T-cell (primary cell): ENCODE measurements around the gene TDP2. TPM values are rescaled to one million over a fixed set of nuclear protein-coding genes. Genes with fewer than 3 reads are reported as not detected.

Source experiments
- ATAC-seq, 4 experiments: fragments of 200-7000 bp in 3 of 4; fragments of 150-1000 bp in 1 of 4; cut with Tn5 transposase; replicated peaks in 1 of 4; 1 replicate in 3 of 4; 2 replicates in 1 of 4; pipeline ENCODE4 v1.10.0; 2021; ENCODE audit warnings: moderate library complexity in 3 of 4, mild to moderate bottlenecking in 2 of 4, moderate number of reproducible peaks in 1 of 4
- CTCF ChIA-PET, 2 donors: fragments of 300-600 bp; sonication (Branson Sonifier 250); formaldehyde crosslinking; loops; one replicate each; lab custom pipeline; 2022; ENCODE audit warnings: antibody characterized with exemption in 2 of 2; lab: Charles Lee
- POLR2A ChIA-PET, 2 donors: fragments of 300-600 bp; sonication (Branson Sonifier 250); formaldehyde crosslinking; loops; one replicate each; lab custom pipeline; 2022; ENCODE audit warnings: antibody characterized with exemption in 2 of 2; lab: Charles Lee
- DNase-seq, 35 experiments: peaks; one replicate each; pipeline versions ENCODE4 v3.0.0 to v3.0.0-alpha.2; 2013 to 2023
- H3K27ac ChIP-seq: one replicate; pipeline ENCODE4 v1.5.1; 2013; ENCODE audit warnings: low read length
- H3K27me3 ChIP-seq, 2 experiments: replicated peaks in 1 of 2; 1 replicate in 1 of 2; 2 replicates in 1 of 2; pipeline versions ENCODE4 v1.6.1 to v1.7.0; 2013; ENCODE audit warnings: low read length in 1 of 2, mixed read lengths in 1 of 2; ENCODE audit not compliant: control insufficient read depth in 2 of 2, insufficient read depth in 2 of 2; ENCODE audit errors: extremely low read depth in 1 of 2
- H3K36me3 ChIP-seq, 2 donors: 1 replicate in 1 of 2; 2 replicates in 1 of 2; pipeline versions ENCODE4 v1.6.1 to v1.7.0; 2013; ENCODE audit warnings: low read length in 1 of 2; ENCODE audit not compliant: control insufficient read depth in 2 of 2, insufficient read depth in 1 of 2; ENCODE audit errors: extremely low read depth in 1 of 2
- H3K4me1 ChIP-seq, 2 experiments: 1 replicate in 1 of 2; 2 replicates in 1 of 2; pipeline versions ENCODE4 v1.6.1 to v1.7.0; 2013; ENCODE audit warnings: low read length in 2 of 2, mixed read lengths in 1 of 2; ENCODE audit not compliant: insufficient read depth in 2 of 2, control insufficient read depth in 1 of 2; ENCODE audit errors: extremely low read depth in 1 of 2
- H3K4me3 ChIP-seq, 2 donors: 1 replicate in 1 of 2; 2 replicates in 1 of 2; pipeline versions ENCODE4 v1.5.1 to v1.7.0; 2013; ENCODE audit warnings: mild to moderate bottlenecking in 2 of 2, low read length in 1 of 2, moderate library complexity in 1 of 2; ENCODE audit not compliant: control insufficient read depth in 1 of 2; ENCODE audit errors: extremely low read depth in 1 of 2
- H3K9me3 ChIP-seq: 2 replicates; pipeline ENCODE4 v1.7.0; 2013
- H3K27ac Mint-ChIP-seq, 2 donors: one replicate each; pipeline ENCODE4 v1.8.0; 2020 to 2021; ENCODE audit warnings: mild to moderate bottlenecking in 2 of 2, mixed read lengths in 2 of 2
- H3K27me3 Mint-ChIP-seq, 2 donors: one replicate each; pipeline ENCODE4 v1.8.0; 2021 to 2022; ENCODE audit warnings: mixed read lengths in 2 of 2
- H3K36me3 Mint-ChIP-seq: one replicate; pipeline ENCODE4 v1.8.0; 2021; ENCODE audit warnings: mixed read lengths
- H3K4me1 Mint-ChIP-seq, 3 donors: one replicate each; pipeline ENCODE4 v1.8.0; 2020 to 2022; ENCODE audit warnings: mixed read lengths in 3 of 3, mild to moderate bottlenecking in 1 of 3
- H3K4me3 Mint-ChIP-seq, 3 donors: one replicate each; pipeline ENCODE4 v1.8.0; 2020 to 2022; ENCODE audit warnings: mild to moderate bottlenecking in 3 of 3, mixed read lengths in 3 of 3, moderate library complexity in 3 of 3
- H3K9me3 Mint-ChIP-seq, 3 donors: one replicate each; pipeline ENCODE4 v1.8.0; 2020 to 2022; ENCODE audit warnings: mixed read lengths in 3 of 3
- WGBS: methylation state at CpG from one replicate; pipeline ENCODE4 v1.1.5; 2013; ENCODE audit warnings: missing lambda C conversion rate; ENCODE audit not compliant: insufficient coverage; 5-methylcytosine and 5-hydroxymethylcytosine counted together
- total RNA-seq, 35 experiments: library from RNA in 6 of 35; stranded (reverse) in 6 of 35; fragments of 120-200 nt in 1 of 35; gene quantifications; one replicate each; pipeline versions ENCODE4 v1.2.1 to v1.2.4 and lab custom pipeline; 2013 to 2026

Gene TDP2
- total RNA-seq, 5 donors from 2014 or later (not counting 1 experiment from before 2014, with no cell fraction given): 45.7 to 56.5 (median 50.8) TPM

- H3K4me1 ChIP-seq: peaks cover 2 to 6% of the 10 kb centered on the region in 2 experiments
- POLR2A ChIA-PET: no interaction called here
- no peak overlapping the region for H3K4me3 ChIP-seq
- no peaks in the 10 kb centered on the region for H3K27me3 ChIP-seq
- Mint-ChIP-seq H3K27ac (no peak overlapping the region), H3K27me3 (no peaks in the 10 kb centered on the region), H3K4me3 (no peak overlapping the region), H3K4me1 (peaks cover 70 to 83% (median 73%) of the 10 kb centered on the region in 3 donors), H3K9me3 (no peaks in the 10 kb centered on the region), H3K36me3 (peaks cover 48% of the 10 kb centered on the region)
- no peaks in the 10 kb centered on the region for H3K9me3 ChIP-seq
- DNase-seq: no peak
- CTCF ChIA-PET: no interaction called here
- H3K36me3 ChIP-seq: peaks cover 0 to 41% of the 10 kb centered on the region in 2 donors
- no peak overlapping the region for H3K27ac ChIP-seq
- no CpG with 5 or more reads among the region's 1 CpG for WGBS
- ATAC-seq: no peak
Measured at GRCh38 chr6:24659561-24659960, 7.1 kb downstream of the TDP2 start.

GRCh38 chr6:24658573-24659560 lies 7.8 kb downstream of the TDP2 start:
- peaks cover 0 to 39% of the 10 kb centered on the region in 2 donors for H3K36me3 ChIP-seq
- no peak overlapping the region for H3K27ac ChIP-seq
- no peaks in the 10 kb centered on the region for H3K27me3 ChIP-seq
- Mint-ChIP-seq H3K4me3 (no peak overlapping the region), H3K9me3 (no peaks in the 10 kb centered on the region), H3K4me1 (peaks cover 64 to 76% (median 68%) of the 10 kb centered on the region in 3 donors), H3K27me3 (no peaks in the 10 kb centered on the region), H3K36me3 (peaks cover 48% of the 10 kb centered on the region), H3K27ac (no peak overlapping the region)
- H3K4me3 ChIP-seq: no peak overlapping the region
- DNase-seq (no peak), ATAC-seq (no peak)
- H3K9me3 ChIP-seq: no peaks in the 10 kb centered on the region
- peaks cover 2 to 3% of the 10 kb centered on the region in 2 experiments for H3K4me1 ChIP-seq
- CTCF ChIA-PET: no interaction called here
- POLR2A ChIA-PET: interaction anchor here in 1 of 2 donors (0.5 kb wide), 1 partner anchor 10 kb away, joined by 4 read pairs; no protein-coding TSS in a partner anchor
- 90% methylated on average over 4 of the region's 9 CpGs for WGBS

GRCh38 chr6:24655215-24655614 lies 11.5 kb downstream of the TDP2 start:
- peaks cover 0 to 2% of the 10 kb centered on the region in 2 experiments for H3K4me1 ChIP-seq
- H3K9me3 Mint-ChIP-seq: no peaks in the 10 kb centered on the region
- WGBS: 17% methylated on average over 1 of the region's 1 CpG
- no peaks in the 10 kb centered on the region for H3K27me3 Mint-ChIP-seq
- H3K4me3 Mint-ChIP-seq: no peak overlapping the region
- H3K36me3 Mint-ChIP-seq: peaks cover 33% of the 10 kb centered on the region
- ChIA-PET POLR2A (interaction anchor here (0.5 to 1.6 kb wide), 3 partner anchors 10 to 54 kb away, joined by 3 to 4 read pairs (median 3); no protein-coding TSS in a partner anchor), CTCF (no interaction called here)
- peaks cover 3 to 54% of the 10 kb centered on the region in 2 donors for H3K36me3 ChIP-seq
- H3K9me3 ChIP-seq: no peaks in the 10 kb centered on the region
- no peak for ATAC-seq
- peaks cover 35 to 43% (median 43%) of the 10 kb centered on the region in 3 donors for H3K4me1 Mint-ChIP-seq
- DNase-seq: no peak
- H3K27me3 ChIP-seq: no peaks in the 10 kb centered on the region
- no peak overlapping the region for H3K27ac ChIP-seq
- no peak overlapping the region for H3K4me3 ChIP-seq
- peak overlapping the region; percentile 13 to 17 for H3K27ac Mint-ChIP-seq

- Histone ChIP-seq H3K27me3 (peaks cover 0 to 5% of the 10 kb centered on the region in 2 experiments), H3K4me1 (peaks cover 7 to 10% of the 10 kb centered on the region in 2 experiments), H3K4me3 (no peak overlapping the region), H3K36me3 (peaks cover 3 to 45% of the 10 kb centered on the region in 2 donors), H3K27ac (no peak overlapping the region), H3K9me3 (no peaks in the 10 kb centered on the region)
- CTCF ChIA-PET: no interaction called here
- H3K36me3 Mint-ChIP-seq: peaks cover 19% of the 10 kb centered on the region
- DNase-seq (no peak), ATAC-seq (no peak)
- no peak overlapping the region for H3K27ac Mint-ChIP-seq
- no peak overlapping the region for H3K4me3 Mint-ChIP-seq
- H3K27me3 Mint-ChIP-seq: peaks cover 0 to 5% of the 10 kb centered on the region in 2 donors
- 83% methylated on average over 2 of the region's 3 CpGs for WGBS
- POLR2A ChIA-PET: interaction anchor here in 1 of 2 donors (0.6 to 0.7 kb wide), 2 partner anchors 13 to 160 kb away, joined by 3 to 7 read pairs; no protein-coding TSS in a partner anchor
- peaks cover 12 to 19% (median 18%) of the 10 kb centered on the region in 3 donors for H3K4me1 Mint-ChIP-seq
- no peaks in the 10 kb centered on the region for H3K9me3 Mint-ChIP-seq
Measured at GRCh38 chr6:24650365-24650764, 16.3 kb downstream of the TDP2 start.

- peaks cover 0 to 11% of the 10 kb centered on the region in 2 donors for H3K27me3 Mint-ChIP-seq
Measured at GRCh38 chr6:24649691-24650090, 17.0 kb downstream of the TDP2 start.

GRCh38 chr6:24648276-24648675 lies 18.4 kb downstream of the TDP2 start:
- Mint-ChIP-seq H3K27ac (no peak overlapping the region), H3K4me3 (no peak overlapping the region), H3K36me3 (peaks cover 9% of the 10 kb centered on the region), H3K4me1 (peaks cover 12 to 17% (median 14%) of the 10 kb centered on the region in 3 donors), H3K27me3 (peaks cover 0 to 22% of the 10 kb centered on the region in 2 donors), H3K9me3 (no peaks in the 10 kb centered on the region)
- H3K36me3 ChIP-seq: peaks cover 3 to 35% of the 10 kb centered on the region in 2 donors
- DNase-seq: no peak
- CTCF ChIA-PET: interaction anchor here (0.7 to 1.2 kb wide), 3 partner anchors 17 to 33 kb away, joined by 3 to 14 read pairs (median 7); partner anchors contain the start of gene ACOT13 (in 1 of the 2)
- POLR2A ChIA-PET: interaction anchor here in 1 of 2 donors (0.6 to 0.8 kb wide), 3 partner anchors 11 to 18 kb away, joined by 3 to 4 read pairs (median 4); no protein-coding TSS in a partner anchor
- no peak overlapping the region for H3K27ac ChIP-seq
- H3K4me3 ChIP-seq: no peak overlapping the region
- H3K9me3 ChIP-seq: no peaks in the 10 kb centered on the region
- peaks cover 3 to 10% of the 10 kb centered on the region in 2 experiments for H3K27me3 ChIP-seq
- peaks cover 7 to 10% of the 10 kb centered on the region in 2 experiments for H3K4me1 ChIP-seq
- 100% methylated on average over 1 of the region's 5 CpGs for WGBS
- ATAC-seq: no peak

More at GRCh38 chr6:24649691-24650090, 17.0 kb downstream of the TDP2 start:
- ChIA-PET CTCF (interaction anchor here in 1 of 2 donors (1.2 kb wide), 1 partner anchor 18 kb away, joined by 7 read pairs; the partner anchor contains the start of gene ACOT13), POLR2A (interaction anchor here in 1 of 2 donors (0.6 to 0.7 kb wide), 2 partner anchors 13 to 161 kb away, joined by 3 to 7 read pairs; no protein-coding TSS in a partner anchor)
- no CpG with 5 or more reads among the region's 2 CpGs for WGBS
- no peak for ATAC-seq
- peaks cover 3 to 45% of the 10 kb centered on the region in 2 donors for H3K36me3 ChIP-seq
- Mint-ChIP-seq H3K4me1 (peaks cover 12 to 20% (median 18%) of the 10 kb centered on the region in 3 donors), H3K4me3 (no peak overlapping the region), H3K9me3 (no peaks in the 10 kb centered on the region), H3K36me3 (peaks cover 19% of the 10 kb centered on the region), H3K27ac (no peak overlapping the region)
- H3K4me1 ChIP-seq: peaks cover 7 to 10% of the 10 kb centered on the region in 2 experiments
- no peak overlapping the region for H3K4me3 ChIP-seq
- no peak overlapping the region for H3K27ac ChIP-seq
- H3K27me3 ChIP-seq: peaks cover 3 to 5% of the 10 kb centered on the region in 2 experiments
- no peak for DNase-seq
- H3K9me3 ChIP-seq: no peaks in the 10 kb centered on the region
